SK-N-SH (cell line): Measurements from ENCODE around the gene MAP4K5. TPM values are rescaled to one million over a fixed set of nuclear protein-coding genes. Genes with fewer than 3 reads are reported as not detected.

ENCODE experiments used
- polyA plus RNA-seq, 3 experiments: library from polyadenylated mRNA; depleted of rRNA; stranded (reverse); fragments of >200 nt; gene quantifications; 2 replicates each; pipeline ENCODE4 v1.2.3, GENCODE V29; 2012
- small RNA-seq, 7 experiments: library from RNA; depleted of rRNA; stranded (forward); fragments of <200 nt; gene quantifications; one replicate each; pipeline ENCODE3, GENCODE V24; 2012

Gene MAP4K5
- polyA plus RNA-seq, 1 of the 3 experiments (the other 2 are of a cell fraction) = 31.8 TPM

Small RNA genes within 50 kb of the gene (small RNA-seq; reads per million reads assigned to genes)
- gene RF00019 = 0 reads per million in 7 experiments
- 0 reads per million in 7 experiments for gene SNRPGP1

Other genes with a start within 250 kb of the MAP4K5 start
- 5.4 and 8.4 TPM in 2 replicates for gene L2HGDH, start 220.3 kb downstream of the MAP4K5 start, polyA plus RNA-seq (2012; rRNA removed)
- 20.3 and 22.7 TPM in 2 replicates for gene DMAC2L, start 220.2 kb downstream of the MAP4K5 start, polyA plus RNA-seq (2012; rRNA removed)
- gene CDKL1, start 135.7 kb downstream of the MAP4K5 start, polyA plus RNA-seq (2012; rRNA removed) = 1.7 and 2.5 TPM in 2 replicates
- gene ATL1, start 27.6 kb upstream of the MAP4K5 start, polyA plus RNA-seq (2012; rRNA removed) = 7.3 and 9.0 TPM in 2 replicates
- gene SAV1, start 135.7 kb upstream of the MAP4K5 start, polyA plus RNA-seq (2012; rRNA removed) = 8.9 and 9.2 TPM in 2 replicates